A549 (cell line): ENCODE measurements around the gene BBLN. TPM values are rescaled to one million over a fixed set of nuclear protein-coding genes. Genes with fewer than 3 reads are reported as not detected.
A peak's percentile ranks its signal among the peaks of the same experiment; 100 is the strongest.

Experiments
- ATAC-seq, 2 experiments: fragments of 200-7000 bp in 1 of 2; fragments of >200 bp in 1 of 2; cut with Nextera tagmentation in 1 of 2; cut with Tn5 transposase in 1 of 2; 3 replicates each; pipeline versions ENCODE4 v1.8.0 to v1.9.1; 2018 to 2020; ENCODE audit warnings: mild to moderate bottlenecking in 1 of 2, moderate library complexity in 1 of 2
- CTCF ChIA-PET: fragments of 300-600 bp; sonication (Branson Sonifier 250); formaldehyde crosslinking; extraction: SDS; loops from one replicate; lab custom pipeline; 2021; ENCODE audit warnings: antibody characterized with exemption, inconsistent platforms; lab: Yijun Ruan, JAX
- POLR2A ChIA-PET: fragments of 350-600 bp; formaldehyde crosslinking; extraction: SDS; loops from one replicate; lab custom pipeline; 2021; ENCODE audit warnings: antibody characterized with exemption, inconsistent platforms; lab: Yijun Ruan, JAX
- DNase-seq, 2 experiments: peaks; one replicate each; pipeline versions ENCODE4 v3.0.0 to v3.0.0-alpha.2; 2011 to 2016; ENCODE audit warnings: low read depth in 1 of 2, low spot score in 1 of 2
- FAIRE-seq: peaks from 2 replicates; lab custom pipeline; 2011; peaks lifted over from hg19 to GRCh38; lab: Jason Lieb, UNC
- H3K27ac ChIP-seq, 2 experiments: fragments of >200 bp; sonication (Bioruptor Twin); formaldehyde crosslinking; 3 replicates each; pipeline ENCODE4 v1.5.1; 2016 to 2017
- H3K4me1 ChIP-seq: fragments of >200 bp; sonication (Bioruptor Twin); formaldehyde crosslinking; 3 replicates; pipeline ENCODE4 v1.6.1; 2016
- H3K4me2 ChIP-seq: fragments of >200 bp; sonication (Bioruptor Twin); formaldehyde crosslinking; 3 replicates; pipeline ENCODE4 v1.6.1; 2016
- H3K4me3 ChIP-seq: fragments of >200 bp; sonication (Bioruptor Twin); formaldehyde crosslinking; 3 replicates; pipeline ENCODE4 v1.5.1; 2016
- H3K9me3 ChIP-seq: fragments of >200 bp; sonication (Bioruptor Twin); formaldehyde crosslinking; 3 replicates; pipeline ENCODE4 v1.6.1; 2016
- BHLHE40 ChIP-seq: IDR thresholded peaks from 2 replicates; pipeline ENCODE4 v1.6.1; 2012; ENCODE audit warnings: low read depth, low read length, inconsistent platforms
- CBX8 ChIP-seq: fragments of 200-600 bp; sonication (generic); IDR thresholded peaks from 2 replicates; pipeline ENCODE4 v1.6.1; 2016
- CHD2 ChIP-seq: fragments of 150-350 bp; IDR thresholded peaks from 2 replicates; pipeline ENCODE4 v1.6.1; 2014; ENCODE audit warnings: low read length; ENCODE audit not compliant: partially characterized antibody
- EHF ChIP-seq: fragments of 250-450 bp; sonication (Bioruptor Pico); IDR thresholded peaks from 2 replicates; pipeline ENCODE4 v1.5.0; 2020; ENCODE audit warnings: mild to moderate bottlenecking
- EHMT2 ChIP-seq: fragments of 200-600 bp; sonication (generic); IDR thresholded peaks from 2 replicates; pipeline ENCODE4 v1.6.1; 2016; ENCODE audit warnings: antibody characterized with exemption, low read depth, mild to moderate bottlenecking, moderate library complexity
- ELK1 ChIP-seq: fragments of 150-350 bp; IDR thresholded peaks from 2 replicates; pipeline ENCODE4 v1.6.1; 2014; ENCODE audit warnings: low read depth, mild to moderate bottlenecking, low read length
- EP300 ChIP-seq, 2 experiments: fragments of >200 bp; sonication (Bioruptor Twin); formaldehyde crosslinking; IDR thresholded peaks; 2 replicates in 1 of 2; 3 replicates in 1 of 2; pipeline ENCODE4 v1.6.1; 2016 to 2017
- ESRRA ChIP-seq: fragments of 150-350 bp; IDR thresholded peaks from 2 replicates; pipeline ENCODE4 v1.6.1; 2014; ENCODE audit warnings: mild to moderate bottlenecking, low read length, borderline replicate concordance
- FOSB ChIP-seq: fragments of 250-450 bp; sonication (Bioruptor Pico); IDR thresholded peaks from 2 replicates; pipeline ENCODE4 v1.5.0; 2020; ENCODE audit warnings: mild to moderate bottlenecking, moderate library complexity
- FOXS1 ChIP-seq: fragments of 250-450 bp; sonication (Bioruptor Pico); IDR thresholded peaks from 2 replicates; pipeline ENCODE4 v1.5.0; 2020; ENCODE audit warnings: mild to moderate bottlenecking, moderate library complexity
- GATA3 ChIP-seq: IDR thresholded peaks from 2 replicates; pipeline ENCODE4 v1.6.1; 2012; ENCODE audit warnings: borderline replicate concordance
- HES2 ChIP-seq: fragments of >200 bp; sonication (Bioruptor Twin); formaldehyde crosslinking; IDR thresholded peaks from 2 replicates; pipeline ENCODE4 v1.6.1; 2016
- HOXA7 ChIP-seq: fragments of 250-450 bp; sonication (Bioruptor Pico); IDR thresholded peaks from 2 replicates; pipeline ENCODE4 v1.5.0; 2020; ENCODE audit warnings: mild to moderate bottlenecking, moderate library complexity
- HOXB13 ChIP-seq: fragments of 250-450 bp; sonication (Bioruptor Pico); IDR thresholded peaks from 2 replicates; pipeline ENCODE4 v1.5.0; 2020; ENCODE audit warnings: low read depth, mild to moderate bottlenecking, moderate library complexity
- JUNB ChIP-seq: fragments of >200 bp; sonication (Bioruptor Twin); formaldehyde crosslinking; IDR thresholded peaks from 2 replicates; pipeline ENCODE4 v1.6.1; 2016
- KDM1A ChIP-seq: fragments of 200-600 bp; sonication (generic); IDR thresholded peaks from 2 replicates; pipeline ENCODE4 v1.6.1; 2016; ENCODE audit warnings: low read depth, mild to moderate bottlenecking
- MAX ChIP-seq: IDR thresholded peaks from 2 replicates; pipeline ENCODE4 v1.6.1; 2012
- MYC ChIP-seq: IDR thresholded peaks from 2 replicates; pipeline ENCODE4 v1.6.1; 2012; ENCODE audit warnings: mild to moderate bottlenecking, inconsistent platforms, low read length, improper control_type of control experiment, borderline replicate concordance
- NFE2L2 ChIP-seq: fragments of 150-350 bp; conservative IDR thresholded peaks from 2 replicates; pipeline ENCODE4 v1.6.1; 2014; ENCODE audit warnings: low read length
- NR3C1 ChIP-seq: fragments of >200 bp; sonication (Bioruptor Twin); formaldehyde crosslinking; IDR thresholded peaks from 3 replicates; pipeline ENCODE4 v1.6.1; 2017
- POLR2A ChIP-seq: IDR thresholded peaks from 2 replicates; pipeline ENCODE4 v1.6.1; 2012; ENCODE audit warnings: mild to moderate bottlenecking, low read length
- RAD21 ChIP-seq, 2 experiments: fragments of >200 bp in 1 of 2; sonication (Bioruptor Twin) in 1 of 2; formaldehyde crosslinking in 1 of 2; IDR thresholded peaks in 1 of 2; conservative IDR thresholded peaks in 1 of 2; 2 replicates in 1 of 2; 3 replicates in 1 of 2; pipeline ENCODE4 v1.6.1; 2012 to 2018; ENCODE audit warnings: inconsistent platforms in 1 of 2
- RARB ChIP-seq: fragments of 250-450 bp; sonication (Bioruptor Pico); IDR thresholded peaks from 2 replicates; pipeline ENCODE4 v1.8.0; 2021; ENCODE audit warnings: mild to moderate bottlenecking, moderate library complexity
- RCOR1 ChIP-seq: fragments of 150-350 bp; IDR thresholded peaks from 2 replicates; pipeline ENCODE4 v1.6.1; 2014; ENCODE audit warnings: antibody characterized with exemption, low read length, low read depth
- REST ChIP-seq: fragments of 200-600 bp; sonication (generic); IDR thresholded peaks from 2 replicates; pipeline ENCODE4 v1.6.1; 2016; ENCODE audit warnings: antibody characterized with exemption, mild to moderate bottlenecking, moderate library complexity
- RFX5 ChIP-seq: fragments of 450-650 bp; IDR thresholded peaks from 2 replicates; pipeline ENCODE4 v1.7.1; 2014; ENCODE audit warnings: antibody characterized with exemption, mild to moderate bottlenecking, moderate library complexity
- RNF2 ChIP-seq: fragments of 200-600 bp; sonication (generic); IDR thresholded peaks from 2 replicates; pipeline ENCODE4 v1.6.1; 2016; ENCODE audit warnings: low read depth, mild to moderate bottlenecking, antibody characterized with exemption, moderate library complexity, borderline replicate concordance
- SMC3 ChIP-seq: fragments of >200 bp; sonication (Bioruptor Twin); formaldehyde crosslinking; IDR thresholded peaks from 3 replicates; pipeline ENCODE4 v1.6.1; 2018; ENCODE audit warnings: inconsistent platforms
- ZFP36 ChIP-seq: fragments of 450-650 bp; IDR thresholded peaks from 2 replicates; pipeline ENCODE4 v1.6.1; 2014; ENCODE audit warnings: borderline replicate concordance; ENCODE audit not compliant: partially characterized antibody
- ZNF302 ChIP-seq: fragments of 250-450 bp; sonication (Bioruptor Pico); IDR thresholded peaks from 2 replicates; pipeline ENCODE4 v1.9.0; 2021; ENCODE audit warnings: inconsistent platforms, mild to moderate bottlenecking, moderate library complexity
- ZSCAN20 ChIP-seq: fragments of 250-450 bp; sonication (Bioruptor Pico); IDR thresholded peaks from 2 replicates; pipeline ENCODE4 v1.8.0; 2022; ENCODE audit warnings: mild to moderate bottlenecking, moderate library complexity
- WGBS: methylation state at CpG from one replicate; pipeline ENCODE4 v1.1.6; 2017; ENCODE audit errors: missing lambda C conversion rate; 5-methylcytosine and 5-hydroxymethylcytosine counted together
- polyA plus RNA-seq, 4 experiments: library from polyadenylated mRNA; depleted of rRNA in 3 of 4; stranded (reverse); fragments of >200 nt; fragmentation: RNase III in 1 of 4; extraction: RNeasy Plus Mini Kit Qiagen cat#74134 plus additional on column Dnase treatment in 1 of 4; gene quantifications; 2 replicates in 3 of 4; 3 replicates in 1 of 4; pipeline ENCODE4 v1.2.3, GENCODE V29; 2011 to 2017

The BBLN gene
- polyA plus RNA-seq, 2 of the 4 experiments (the other 2 are of a cell fraction), result 23.8 to 28.1 TPM

GRCh38 chr9:128208946-128209669 is 49.0 kb downstream of the BBLN start:
- TF ChIP-seq EHMT2 (no peak), ZNF302 (CRISPR knock-in tag) (no peak), EP300 (IDR thresholded peaks at IDR 0.05) (no peak), HOXA7 (CRISPR knock-in tag) (no peak), EHF (CRISPR knock-in tag) (no peak), RARB (CRISPR knock-in tag) (no peak), FOXS1 (CRISPR knock-in tag) (no peak), ELK1 (no peak), FOSB (CRISPR knock-in tag) (no peak), POLR2A (no peak), JUNB (no peak), MAX (no peak), CHD2 (no peak), HES2 (no peak)
- FAIRE-seq, result no peak
- DNase-seq, result no peak
- H3K4me2 ChIP-seq, result peak overlapping the region; percentile 86
- H3K4me1 ChIP-seq, result peaks cover 97% of the 10 kb centered on the region
- 80% methylated on average over 14 of the region's 15 CpGs for WGBS
- no peak overlapping the region for H3K4me3 ChIP-seq
- no peak for ATAC-seq
- CTCF ChIA-PET, result interaction anchor here (0.7 to 10.3 kb wide), 4 partner anchors 9 to 97 kb away, joined by 3 to 82 read pairs (median 3); partner anchors contain the start of gene DNM1
- H3K27ac ChIP-seq, result peak overlapping the region; percentile 95 to 99
- POLR2A ChIA-PET, result no interaction called here
- H3K9me3 ChIP-seq, result no peaks in the 10 kb centered on the region

GRCh38 chr9:128211186-128211980 is 51.3 kb downstream of the BBLN start:
- peaks cover 100% of the 10 kb centered on the region for H3K4me1 ChIP-seq
- POLR2A ChIA-PET, result interaction anchor here (0.6 to 1.3 kb wide), 6 partner anchors 8 to 764 kb away, joined by 3 to 4 read pairs (median 3); partner anchors contain the start of genes DNM1, GOLGA2 and SWI5
- peak overlapping the region; percentile 95 to 99 for H3K27ac ChIP-seq
- H3K4me2 ChIP-seq, result peak overlapping the region; percentile 86
- DNase-seq, result peak; percentile 75 to 90
- no peak for FAIRE-seq
- H3K4me3 ChIP-seq, result peak overlapping the region; percentile 24; the same call in 2 of the 3 replicates
- peak; percentile 63 to 78 for ATAC-seq
- CTCF ChIA-PET, result interaction anchor here (0.6 to 10.3 kb wide), 10 partner anchors 10 to 548 kb away, joined by 3 to 82 read pairs (median 4); partner anchors contain the start of genes CIZ1 and DNM1
- 8% methylated on average over 12 of the region's 12 CpGs for WGBS
- no peaks in the 10 kb centered on the region for H3K9me3 ChIP-seq
- no peak for TF ChIP-seq RCOR1
- peak in 1 of 2 experiments; percentile 7; a peak in 1 of 5 replicates for TF ChIP-seq RAD21 (conservative IDR thresholded peaks at IDR 0.05 in 1 of 2, IDR thresholded peaks at IDR 0.05 in 1 of 2)
- no peak for TF ChIP-seq POLR2A
- no peak for TF ChIP-seq RFX5
- no peak for TF ChIP-seq NFE2L2
- no peak for TF ChIP-seq FOXS1 (CRISPR knock-in tag)
- TF ChIP-seq ZFP36, result peak; percentile 92
- TF ChIP-seq BHLHE40, result no peak
- TF ChIP-seq CBX8, result no peak
- no peak for TF ChIP-seq MYC
- no peak for TF ChIP-seq NR3C1
- no peak for TF ChIP-seq ESRRA
- no peak for TF ChIP-seq CHD2
- TF ChIP-seq REST, result no peak
- no peak for TF ChIP-seq GATA3
- no peak for TF ChIP-seq SMC3
- no peak for TF ChIP-seq HOXB13 (CRISPR knock-in tag)
- TF ChIP-seq EHMT2, result no peak
- TF ChIP-seq ZSCAN20 (CRISPR knock-in tag), result no peak
- no peak for TF ChIP-seq KDM1A
- no peak for TF ChIP-seq RNF2
